ENCODE results near the gene APOBEC3B. TPM values are rescaled to one million over a fixed set of nuclear protein-coding genes. Genes with fewer than 3 reads are reported as not detected.

APOBEC3B gene
- polyA plus RNA-seq, 3 donors = 0.22 to 1.4 (median 0.59) TPM

DNA sequence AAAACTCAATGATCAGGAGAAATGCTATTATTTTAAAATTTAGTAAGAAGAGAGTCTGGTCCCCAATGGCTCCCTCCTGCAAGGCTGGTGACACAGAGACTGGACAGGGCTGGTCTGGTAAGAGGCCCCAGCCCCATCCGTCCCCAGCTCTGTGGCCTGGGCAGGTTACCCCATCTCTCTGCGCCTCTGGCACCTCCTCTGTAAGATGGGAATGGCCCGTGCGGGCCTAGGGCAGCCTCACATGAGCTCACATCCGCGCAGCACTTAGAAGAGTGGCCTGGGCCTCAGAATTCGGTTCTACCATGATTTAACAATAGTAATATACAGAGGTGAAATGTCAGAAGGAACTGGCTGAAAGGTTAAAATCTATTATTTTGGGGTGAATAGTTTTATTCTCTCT is 59.8 kb downstream of the APOBEC3B start:
- no peak overlapping the region for H3K27ac ChIP-seq (ENCODE audit: low read depth, low read length)

More for the DNA sequence above, 59.8 kb downstream of the APOBEC3B start:
- WGBS, 3 donors = 95 to 98% (median 95%) methylated on average over 7 of the region's 7 CpGs

Other genes starting within 250 kb of the APOBEC3B start
- gene SUN2, start 226.3 kb upstream of the APOBEC3B start, polyA plus RNA-seq = 100 to 1,000 TPM in 1 of 3 donors, 10 to 100 TPM in 2; 76.8 to 218 (median 76.9) TPM
- gene DNAL4, start 188.2 kb upstream of the APOBEC3B start, polyA plus RNA-seq = 10 to 100 TPM; 11.6 to 16.0 (median 14.2) TPM
- gene NPTXR, start 138.3 kb upstream of the APOBEC3B start, polyA plus RNA-seq = 1 to 10 TPM; 2.7 to 3.6 (median 2.7) TPM
- 10 to 100 TPM in 2 of 3 donors, 1 to 10 TPM in 1; 9.6 to 26.3 (median 14.9) TPM for gene CBX6, start 110.1 kb upstream of the APOBEC3B start, polyA plus RNA-seq
- gene APOBEC3A, start 24.7 kb upstream of the APOBEC3B start, polyA plus RNA-seq = 10 to 100 TPM in 2 of 3 donors, under 1 TPM in 1; 0.46 to 22.4 (median 16.5) TPM
- 10 to 100 TPM in 1 of 3 donors, 1 to 10 TPM in 2; 3.7 to 21.0 (median 6.5) TPM for gene APOBEC3C, start 31.9 kb downstream of the APOBEC3B start, polyA plus RNA-seq
- gene APOBEC3D, start 38.8 kb downstream of the APOBEC3B start, polyA plus RNA-seq = 1 to 10 TPM in 1 of 3 donors, under 1 TPM in 2; 0.43 to 2.5 (median 0.62) TPM
- gene APOBEC3F, start 58.5 kb downstream of the APOBEC3B start, polyA plus RNA-seq = 1 to 10 TPM in 2 of 3 donors, under 1 TPM in 1; 0.94 to 1.7 (median 1.6) TPM
- 1 to 10 TPM; 2.1 to 9.0 (median 2.9) TPM for gene APOBEC3G, start 94.9 kb downstream of the APOBEC3B start, polyA plus RNA-seq
- under 1 TPM in 1 of 3 donors, not detected in 2; 0.46 TPM for gene APOBEC3H, start 114.9 kb downstream of the APOBEC3B start, polyA plus RNA-seq
- gene CBX7, start 170.3 kb downstream of the APOBEC3B start, polyA plus RNA-seq = 10 to 100 TPM; 19.5 to 57.2 (median 29.9) TPM

Measured in adipose tissue (tissue), 3 donors.